GM19463 (cell line): ENCODE results near the gene CELA3B.
"Not testable (repeated sequence)": the region's sequence is repeated elsewhere in the genome, so short reads cannot be mapped to it uniquely, and the experiment has no call there.

Experiments
- ATAC-seq: cut with Tn5 transposase; IDR thresholded peaks from one replicate; pipeline ENCODE4 v1.9.1; 2021; ENCODE audit warnings: mild to moderate bottlenecking, moderate library complexity; ENCODE audit not compliant: unreplicated experiment

The CELA3B gene

GRCh38 chr1:21974699-21975098, 2.1 kb upstream of the CELA3B start:
- ATAC-seq, result not testable (repeated sequence)

- not testable (repeated sequence) for ATAC-seq
Measured at GRCh38 chr1:21975296-21975695, 1.5 kb upstream of the CELA3B start.

GRCh38 chr1:21978209-21978608, 1.4 kb downstream of the CELA3B start:
- ATAC-seq, result not testable (repeated sequence)

GRCh38 chr1:21980515-21981220, 3.8 kb downstream of the CELA3B start:
- not testable (repeated sequence) for ATAC-seq

GRCh38 chr1:21981253-21981652, 4.4 kb downstream of the CELA3B start:
- not testable (repeated sequence) for ATAC-seq

- ATAC-seq, result not testable (repeated sequence)
Measured at GRCh38 chr1:21982122-21982521, 5.3 kb downstream of the CELA3B start.

- not testable (repeated sequence) for ATAC-seq
Measured at GRCh38 chr1:21983539-21983938, 6.7 kb downstream of the CELA3B start.

- not testable (repeated sequence) for ATAC-seq
Measured at GRCh38 chr1:21985893-21986292, 9.1 kb downstream of the CELA3B start.

GRCh38 chr1:21986386-21986785, 9.6 kb downstream of the CELA3B start:
- not testable (repeated sequence) for ATAC-seq

- ATAC-seq, result not testable (repeated sequence)
Measured at GRCh38 chr1:21989672-21990393, 13.0 kb downstream of the CELA3B start.

- not testable (repeated sequence) for ATAC-seq
Measured at GRCh38 chr1:21992186-21992585, 15.4 kb downstream of the CELA3B start.

GRCh38 chr1:21994716-21995115, 17.9 kb downstream of the CELA3B start:
- not testable (repeated sequence) for ATAC-seq

- ATAC-seq, result not testable (repeated sequence)
Measured at GRCh38 chr1:21996663-21996970, 19.8 kb downstream of the CELA3B start.

GRCh38 chr1:21997891-21998623, 21.2 kb downstream of the CELA3B start:
- not testable (repeated sequence) for ATAC-seq

- ATAC-seq, result not testable (repeated sequence)
Measured at GRCh38 chr1:21998624-21999294, 21.9 kb downstream of the CELA3B start.

GRCh38 chr1:21999645-22000044, 22.8 kb downstream of the CELA3B start:
- ATAC-seq, result not testable (repeated sequence)

GRCh38 chr1:22001409-22001808, 24.6 kb downstream of the CELA3B start, which contains the start of gene CELA3A:
Gene CELA3A, plus strand, starts transcription at chr1:22001657. Its CDS starts 18 bp downstream, at chr1:22001675.
- no peak for ATAC-seq

- not testable (repeated sequence) for ATAC-seq
Measured at GRCh38 chr1:22002461-22002860, 25.6 kb downstream of the CELA3B start.

GRCh38 chr1:22002875-22003274, 26.1 kb downstream of the CELA3B start:
- not testable (repeated sequence) for ATAC-seq

GRCh38 chr1:22003959-22004358, 27.1 kb downstream of the CELA3B start:
- ATAC-seq, result not testable (repeated sequence)
